Neural cell (in vitro differentiated cells): Measurements from ENCODE around the gene ARID1B. TPM values are rescaled to one million over a fixed set of nuclear protein-coding genes. Genes with fewer than 3 reads are reported as not detected.

Experiments
- H2AFZ ChIP-seq: fragments of 200-600, 300-800 bp; sonication (generic), shearing (Covaris generic); 2 replicates; pipeline ENCODE4 v1.6.0; 2014; ENCODE audit warnings: low read depth, mild to moderate bottlenecking, antibody characterized with exemption, low read length, moderate library complexity
- H3F3A ChIP-seq: fragments of 200-600 bp; shearing (Covaris generic); 2 replicates; pipeline ENCODE4 v1.6.1; 2016; ENCODE audit warnings: mild to moderate bottlenecking, moderate library complexity, mixed read lengths, antibody characterized with exemption, low read length; ENCODE audit not compliant: insufficient read depth, poor library complexity, severe bottlenecking
- H3K27ac ChIP-seq: fragments of 200-600, 300-800 bp; sonication (generic), shearing (Covaris generic); 2 replicates; pipeline ENCODE4 v1.5.1; 2014; ENCODE audit warnings: mild to moderate bottlenecking, low read length, moderate library complexity
- H3K27me3 ChIP-seq: fragments of 300-800, 200-600 bp; sonication (generic), shearing (Covaris generic); 2 replicates; pipeline ENCODE4 v1.6.0; 2014; ENCODE audit warnings: mild to moderate bottlenecking, low read depth, low read length, moderate library complexity; ENCODE audit not compliant: insufficient read depth
- H3K36me3 ChIP-seq: fragments of 300-800, 200-600 bp; sonication (generic), shearing (Covaris generic); 2 replicates; pipeline ENCODE4 v1.5.1; 2014; ENCODE audit warnings: mild to moderate bottlenecking, antibody characterized with exemption, low read length, moderate library complexity; ENCODE audit not compliant: insufficient read depth
- H3K4me2 ChIP-seq: fragments of 300-800, 200-600 bp; sonication (generic), shearing (Covaris generic); 2 replicates; pipeline ENCODE4 v1.6.0; 2014; ENCODE audit warnings: mild to moderate bottlenecking, low read length
- H3K4me3 ChIP-seq: fragments of 300-800, 200-600 bp; sonication (generic), shearing (Covaris generic); 2 replicates; pipeline ENCODE4 v1.5.1; 2014; ENCODE audit warnings: mild to moderate bottlenecking, low read length, moderate library complexity
- H3K79me2 ChIP-seq: fragments of 200-600 bp; shearing (Covaris generic); replicated peaks from 2 replicates; pipeline ENCODE4 v1.6.0; 2014; ENCODE audit warnings: mild to moderate bottlenecking, low read length, moderate library complexity; ENCODE audit not compliant: insufficient read depth
- H3K9ac ChIP-seq: fragments of 300-800, 200-600 bp; sonication (generic), shearing (Covaris generic); 2 replicates; pipeline ENCODE4 v1.6.1; 2016; ENCODE audit warnings: mild to moderate bottlenecking, low read length, mixed read lengths
- H3K9me2 ChIP-seq: fragments of 200-600 bp; shearing (Covaris generic); 2 replicates; pipeline ENCODE4 v1.6.1; 2016; ENCODE audit warnings: mild to moderate bottlenecking, low read length, mixed read lengths; ENCODE audit not compliant: insufficient read depth
- H3K9me3 ChIP-seq: fragments of 200-600, 300-800 bp; sonication (generic), shearing (Covaris generic); 2 replicates; pipeline ENCODE4 v1.6.1; 2016; ENCODE audit warnings: mild to moderate bottlenecking, mixed run types, low read length, moderate library complexity, mixed read lengths
- H4K20me1 ChIP-seq: fragments of 200-600 bp; shearing (Covaris generic); 2 replicates; pipeline ENCODE4 v1.6.1; 2016; ENCODE audit warnings: mild to moderate bottlenecking, mixed run types; ENCODE audit not compliant: insufficient read depth
- EP300 ChIP-seq: fragments of 450-650 bp; conservative IDR thresholded peaks from 2 replicates; pipeline ENCODE4 v1.6.1; 2014; ENCODE audit warnings: antibody characterized with exemption, mild to moderate bottlenecking, moderate library complexity; ENCODE audit not compliant: poor library complexity, severe bottlenecking
- EZH2 ChIP-seq: fragments of 200-600, 300-800 bp; shearing (Covaris generic), sonication (generic); IDR thresholded peaks from 2 replicates; pipeline ENCODE4 v1.6.1; 2014; ENCODE audit warnings: antibody characterized with exemption, low read length, borderline replicate concordance, mild to moderate bottlenecking; ENCODE audit not compliant: insufficient read depth, poor library complexity, severe bottlenecking
- MXI1 ChIP-seq: fragments of 450-650 bp; conservative IDR thresholded peaks from 2 replicates; pipeline ENCODE4 v1.6.1; 2014; ENCODE audit warnings: antibody characterized with exemption, mild to moderate bottlenecking; ENCODE audit not compliant: poor library complexity, severe bottlenecking
- POLR2AphosphoS5 ChIP-seq: IDR thresholded peaks from 2 replicates; pipeline ENCODE4 v1.6.1; 2012
- RAD21 ChIP-seq: fragments of 450-650 bp; conservative IDR thresholded peaks from 2 replicates; pipeline ENCODE4 v1.6.1; 2014; ENCODE audit warnings: antibody characterized with exemption, mild to moderate bottlenecking, moderate library complexity
- SMC3 ChIP-seq: fragments of 450-650 bp; conservative IDR thresholded peaks from 2 replicates; pipeline ENCODE4 v1.6.1; 2014; ENCODE audit warnings: antibody characterized with exemption, mild to moderate bottlenecking, moderate library complexity; ENCODE audit not compliant: poor library complexity
- TAF1 ChIP-seq: IDR thresholded peaks from 2 replicates; pipeline ENCODE4 v1.6.1; 2012; ENCODE audit warnings: low read depth
- polyA plus RNA-seq: library from polyadenylated mRNA; depleted of rRNA; stranded (reverse); fragments of >200 nt; gene quantifications from 2 replicates; pipeline ENCODE4 v1.2.3, GENCODE V29; 2014
- TF ChIP-seq, protein P1 (sequence below): fragments of 450-650 bp; IDR thresholded peaks from 2 replicates; pipeline ENCODE4 v1.5.1; 2014; ENCODE audit warnings: antibody characterized with exemption, mild to moderate bottlenecking, moderate library complexity; ENCODE audit not compliant: poor library complexity, severe bottlenecking
- TF ChIP-seq, protein P2 (sequence below): IDR thresholded peaks from 2 replicates; pipeline ENCODE4 v1.6.1; 2012; ENCODE audit warnings: borderline replicate concordance

Gene ARID1B
- polyA plus RNA-seq, 1 donor from 2014 or later, result 35.0 TPM

DNA sequence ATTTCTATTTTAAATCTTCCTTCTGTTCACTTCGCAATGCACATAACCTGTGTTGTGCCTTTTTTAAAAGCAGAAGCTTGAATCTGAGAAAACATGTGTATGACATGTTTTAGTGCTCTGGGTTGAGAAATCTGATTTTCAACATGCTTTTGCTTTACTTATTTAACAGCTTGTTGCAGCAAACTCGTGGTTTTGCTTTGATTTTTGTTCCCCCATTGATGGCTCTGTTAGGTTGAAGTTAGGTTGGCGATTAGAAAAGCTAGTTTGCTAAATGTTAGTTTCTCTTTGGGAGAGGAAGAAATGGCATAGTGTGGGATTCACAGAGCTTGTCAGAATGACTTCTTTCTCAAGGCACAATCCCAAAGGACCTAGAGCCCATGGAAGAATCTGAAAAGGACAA, 375.4 kb downstream of the ARID1B start:
- no peak overlapping the region for H3K27ac ChIP-seq
- H3K9me3 ChIP-seq, result no peaks in the 10 kb centered on the region
- H3F3A ChIP-seq, result no peaks in the 10 kb centered on the region
- no peaks in the 10 kb centered on the region for H3K9me2 ChIP-seq
- no peaks in the 10 kb centered on the region for H3K79me2 ChIP-seq
- H3K36me3 ChIP-seq, result peaks cover 8% of the 10 kb centered on the region
- H2AFZ ChIP-seq, result no peak overlapping the region
- H3K9ac ChIP-seq, result no peak overlapping the region
- no peak for TF ChIP-seq TAF1
- no peak for TF ChIP-seq EP300
- H3K27me3 ChIP-seq, result no peaks in the 10 kb centered on the region
- H3K4me3 ChIP-seq, result no peak overlapping the region
- H3K4me2 ChIP-seq, result no peak overlapping the region
- H4K20me1 ChIP-seq, result no peaks in the 10 kb centered on the region

DNA sequence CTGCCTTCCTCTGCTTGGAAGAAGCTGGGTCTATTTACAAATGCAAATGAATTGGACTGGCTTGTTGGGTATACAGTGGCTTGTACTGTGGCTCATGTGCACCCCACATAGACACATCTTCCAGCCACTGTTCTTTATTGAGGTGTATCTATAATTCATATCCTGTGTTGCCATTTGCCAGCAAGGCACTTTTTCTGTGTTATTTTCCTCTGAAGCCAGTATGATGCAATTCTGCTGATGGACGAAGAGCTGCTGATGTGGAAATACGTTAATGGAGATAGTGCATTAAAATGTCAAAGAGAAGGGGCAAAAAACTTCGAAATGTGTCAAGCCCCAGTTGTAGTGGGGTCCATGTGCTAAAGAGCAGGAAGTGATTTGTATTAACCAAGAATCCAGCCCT, 378.6 kb downstream of the ARID1B start:
- Histone ChIP-seq H2AFZ (no peak overlapping the region), H3K27me3 (no peaks in the 10 kb centered on the region), H3K36me3 (no peaks in the 10 kb centered on the region), H3K9ac (no peak overlapping the region), H3K4me2 (no peak overlapping the region), H3K79me2 (no peaks in the 10 kb centered on the region), H3K27ac (no peak overlapping the region), H4K20me1 (no peaks in the 10 kb centered on the region), H3K9me2 (no peaks in the 10 kb centered on the region), H3F3A (no peaks in the 10 kb centered on the region), H3K4me3 (no peak overlapping the region), H3K9me3 (no peaks in the 10 kb centered on the region)
- TF ChIP-seq, protein P1, sequence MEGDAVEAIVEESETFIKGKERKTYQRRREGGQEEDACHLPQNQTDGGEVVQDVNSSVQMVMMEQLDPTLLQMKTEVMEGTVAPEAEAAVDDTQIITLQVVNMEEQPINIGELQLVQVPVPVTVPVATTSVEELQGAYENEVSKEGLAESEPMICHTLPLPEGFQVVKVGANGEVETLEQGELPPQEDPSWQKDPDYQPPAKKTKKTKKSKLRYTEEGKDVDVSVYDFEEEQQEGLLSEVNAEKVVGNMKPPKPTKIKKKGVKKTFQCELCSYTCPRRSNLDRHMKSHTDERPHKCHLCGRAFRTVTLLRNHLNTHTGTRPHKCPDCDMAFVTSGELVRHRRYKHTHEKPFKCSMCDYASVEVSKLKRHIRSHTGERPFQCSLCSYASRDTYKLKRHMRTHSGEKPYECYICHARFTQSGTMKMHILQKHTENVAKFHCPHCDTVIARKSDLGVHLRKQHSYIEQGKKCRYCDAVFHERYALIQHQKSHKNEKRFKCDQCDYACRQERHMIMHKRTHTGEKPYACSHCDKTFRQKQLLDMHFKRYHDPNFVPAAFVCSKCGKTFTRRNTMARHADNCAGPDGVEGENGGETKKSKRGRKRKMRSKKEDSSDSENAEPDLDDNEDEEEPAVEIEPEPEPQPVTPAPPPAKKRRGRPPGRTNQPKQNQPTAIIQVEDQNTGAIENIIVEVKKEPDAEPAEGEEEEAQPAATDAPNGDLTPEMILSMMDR, result no peak
- no peak for TF ChIP-seq TAF1
- TF ChIP-seq SMC3, result no peak
- no peak for TF ChIP-seq RAD21
- no peak for TF ChIP-seq EP300
- no peak for TF ChIP-seq EZH2
- TF ChIP-seq, protein P2, sequence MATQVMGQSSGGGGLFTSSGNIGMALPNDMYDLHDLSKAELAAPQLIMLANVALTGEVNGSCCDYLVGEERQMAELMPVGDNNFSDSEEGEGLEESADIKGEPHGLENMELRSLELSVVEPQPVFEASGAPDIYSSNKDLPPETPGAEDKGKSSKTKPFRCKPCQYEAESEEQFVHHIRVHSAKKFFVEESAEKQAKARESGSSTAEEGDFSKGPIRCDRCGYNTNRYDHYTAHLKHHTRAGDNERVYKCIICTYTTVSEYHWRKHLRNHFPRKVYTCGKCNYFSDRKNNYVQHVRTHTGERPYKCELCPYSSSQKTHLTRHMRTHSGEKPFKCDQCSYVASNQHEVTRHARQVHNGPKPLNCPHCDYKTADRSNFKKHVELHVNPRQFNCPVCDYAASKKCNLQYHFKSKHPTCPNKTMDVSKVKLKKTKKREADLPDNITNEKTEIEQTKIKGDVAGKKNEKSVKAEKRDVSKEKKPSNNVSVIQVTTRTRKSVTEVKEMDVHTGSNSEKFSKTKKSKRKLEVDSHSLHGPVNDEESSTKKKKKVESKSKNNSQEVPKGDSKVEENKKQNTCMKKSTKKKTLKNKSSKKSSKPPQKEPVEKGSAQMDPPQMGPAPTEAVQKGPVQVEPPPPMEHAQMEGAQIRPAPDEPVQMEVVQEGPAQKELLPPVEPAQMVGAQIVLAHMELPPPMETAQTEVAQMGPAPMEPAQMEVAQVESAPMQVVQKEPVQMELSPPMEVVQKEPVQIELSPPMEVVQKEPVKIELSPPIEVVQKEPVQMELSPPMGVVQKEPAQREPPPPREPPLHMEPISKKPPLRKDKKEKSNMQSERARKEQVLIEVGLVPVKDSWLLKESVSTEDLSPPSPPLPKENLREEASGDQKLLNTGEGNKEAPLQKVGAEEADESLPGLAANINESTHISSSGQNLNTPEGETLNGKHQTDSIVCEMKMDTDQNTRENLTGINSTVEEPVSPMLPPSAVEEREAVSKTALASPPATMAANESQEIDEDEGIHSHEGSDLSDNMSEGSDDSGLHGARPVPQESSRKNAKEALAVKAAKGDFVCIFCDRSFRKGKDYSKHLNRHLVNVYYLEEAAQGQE, result no peak
- TF ChIP-seq MXI1, result no peak

DNA sequence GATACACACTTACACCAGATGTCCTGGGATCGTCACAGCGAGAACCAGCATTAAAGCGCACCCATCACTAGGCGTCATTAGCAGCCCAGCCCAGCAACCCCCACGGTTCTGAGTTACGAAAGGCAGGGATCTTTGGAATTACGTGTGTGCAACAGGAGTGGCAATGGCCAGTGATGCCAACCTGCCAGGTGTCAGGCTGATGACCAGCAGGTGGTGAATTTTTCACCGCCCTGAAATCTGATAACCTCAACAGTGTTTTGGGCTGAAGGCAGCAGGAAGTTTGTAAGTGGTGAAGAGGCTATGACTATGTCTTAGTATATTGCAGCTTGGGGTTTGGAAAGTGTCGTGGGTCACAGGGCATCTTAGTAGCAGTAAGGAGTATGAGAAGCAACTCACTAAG, 380.1 kb downstream of the ARID1B start:
- TF ChIP-seq POLR2AphosphoS5, result no peak
- TF ChIP-seq, protein P2, result no peak
- no peak for TF ChIP-seq RAD21
- H3K27me3 ChIP-seq, result no peaks in the 10 kb centered on the region
- no peaks in the 10 kb centered on the region for H4K20me1 ChIP-seq
- no peak overlapping the region for H3K27ac ChIP-seq
- no peaks in the 10 kb centered on the region for H3F3A ChIP-seq
- H3K9me2 ChIP-seq, result no peaks in the 10 kb centered on the region
- no peak overlapping the region for H2AFZ ChIP-seq
- no peaks in the 10 kb centered on the region for H3K79me2 ChIP-seq
- H3K9ac ChIP-seq, result no peak overlapping the region
- H3K4me2 ChIP-seq, result no peak overlapping the region
- no peaks in the 10 kb centered on the region for H3K36me3 ChIP-seq
- H3K9me3 ChIP-seq, result no peaks in the 10 kb centered on the region
- no peak overlapping the region for H3K4me3 ChIP-seq
